Choroid plexus epithelial cell (primary cell): ENCODE results near the gene CHAF1A.

Experiments
- DNase-seq: peaks from one replicate; pipeline ENCODE4 v3.0.0-alpha.2; 2010; ENCODE audit warnings: low read depth
- H3K4me3 ChIP-seq: 2 replicates; pipeline ENCODE4 v1.5.1; 2011; ENCODE audit warnings: low read depth, mild to moderate bottlenecking, control low read depth, low read length, moderate library complexity
- CTCF ChIP-seq: conservative IDR thresholded peaks from 2 replicates; pipeline ENCODE4 v1.5.1; 2011; ENCODE audit warnings: low read depth, mild to moderate bottlenecking, control low read depth, inconsistent platforms, low read length, moderate library complexity

CHAF1A gene

GRCh38 chr19:4443188-4443587 lies 40.7 kb downstream of the CHAF1A start:
- TF ChIP-seq CTCF = no peak
- H3K4me3 ChIP-seq = no peak overlapping the region
- DNase-seq = no peak

GRCh38 chr19:4443966-4444764 lies 41.7 kb downstream of the CHAF1A start:
- DNase-seq = no peak
- TF ChIP-seq CTCF = no peak
- H3K4me3 ChIP-seq = no peak overlapping the region

GRCh38 chr19:4444765-4445741 lies 42.6 kb downstream of the CHAF1A start:
- DNase-seq = peak; percentile 52
- no peak for TF ChIP-seq CTCF
- no peak overlapping the region for H3K4me3 ChIP-seq

- TF ChIP-seq CTCF = no peak
- no peak overlapping the region for H3K4me3 ChIP-seq
- no peak for DNase-seq
Observed at GRCh38 chr19:4445963-4446703, 43.7 kb downstream of the CHAF1A start.

GRCh38 chr19:4446704-4447200 lies 44.3 kb downstream of the CHAF1A start:
- H3K4me3 ChIP-seq = no peak overlapping the region
- DNase-seq = no peak
- no peak for TF ChIP-seq CTCF

GRCh38 chr19:4447327-4448146 lies 45.1 kb downstream of the CHAF1A start:
- no peak for DNase-seq
- TF ChIP-seq CTCF = no peak
- no peak overlapping the region for H3K4me3 ChIP-seq
